Epithelial cell of proximal tubule (primary cell): ENCODE measurements around the gene GOLPH3. TPM values are rescaled to one million over a fixed set of nuclear protein-coding genes. Genes with fewer than 3 reads are reported as not detected.

Experiments used
- DNase-seq: peaks from one replicate; pipeline ENCODE4 v3.0.0-alpha.2; 2011; ENCODE audit warnings: low read depth
- H3K4me3 ChIP-seq: 2 replicates; pipeline ENCODE4 v1.5.1; 2011; ENCODE audit warnings: low read depth, mild to moderate bottlenecking, low read length
- total RNA-seq: library from RNA; depleted of rRNA; stranded (reverse); fragments of >200 nt; gene quantifications from 2 replicates; pipeline ENCODE4 v1.2.3, GENCODE V29; 2015
- TF ChIP-seq, protein P1 (sequence below): conservative IDR thresholded peaks from 2 replicates; pipeline ENCODE4 v1.5.1; 2012; ENCODE audit warnings: low read depth, mild to moderate bottlenecking, low read length

Gene GOLPH3
- total RNA-seq, 1 donor from 2014 or later = 65.0 TPM

DNA sequence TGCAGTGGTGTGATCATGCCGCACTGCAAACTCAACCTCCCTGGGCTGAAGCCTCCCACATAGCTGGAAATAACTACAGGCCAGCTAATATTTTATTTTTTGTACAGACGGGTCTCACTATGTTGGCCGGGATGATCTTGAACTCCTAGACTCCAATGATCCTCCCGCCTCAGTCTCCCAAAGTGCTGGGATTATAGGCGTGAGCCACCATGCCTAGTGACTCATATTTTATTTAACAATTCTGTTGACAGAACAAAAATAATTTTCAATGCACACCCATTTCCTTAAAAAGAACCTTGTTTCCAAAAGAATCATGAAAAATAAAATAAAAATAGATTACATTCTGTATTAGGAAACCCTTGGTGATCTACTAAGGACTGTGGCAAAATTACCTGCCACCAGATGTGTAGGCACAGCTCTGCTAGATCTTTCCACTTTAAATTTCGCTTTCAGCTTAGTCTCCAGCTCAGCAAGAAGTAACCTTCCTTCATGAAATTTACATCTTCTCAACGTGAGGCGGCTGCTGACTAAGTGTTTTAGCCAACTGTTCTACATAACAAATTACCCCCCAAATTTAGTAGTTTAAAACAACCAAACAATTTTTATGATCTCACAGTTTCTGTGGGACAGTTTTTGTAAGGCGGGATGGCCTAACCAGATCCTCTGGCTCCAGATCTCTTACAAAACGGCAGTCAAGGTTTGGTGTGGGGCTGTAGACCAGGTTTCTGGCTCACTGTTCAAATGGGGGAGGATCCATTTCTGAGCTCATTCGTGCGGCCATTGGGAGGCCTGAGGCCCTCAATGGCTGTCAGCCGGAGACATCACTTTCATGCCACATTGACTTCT is 32.6 kb upstream of the GOLPH3 start:
- no peak overlapping the region for H3K4me3 ChIP-seq
- DNase-seq = no peak
- TF ChIP-seq, protein P1, sequence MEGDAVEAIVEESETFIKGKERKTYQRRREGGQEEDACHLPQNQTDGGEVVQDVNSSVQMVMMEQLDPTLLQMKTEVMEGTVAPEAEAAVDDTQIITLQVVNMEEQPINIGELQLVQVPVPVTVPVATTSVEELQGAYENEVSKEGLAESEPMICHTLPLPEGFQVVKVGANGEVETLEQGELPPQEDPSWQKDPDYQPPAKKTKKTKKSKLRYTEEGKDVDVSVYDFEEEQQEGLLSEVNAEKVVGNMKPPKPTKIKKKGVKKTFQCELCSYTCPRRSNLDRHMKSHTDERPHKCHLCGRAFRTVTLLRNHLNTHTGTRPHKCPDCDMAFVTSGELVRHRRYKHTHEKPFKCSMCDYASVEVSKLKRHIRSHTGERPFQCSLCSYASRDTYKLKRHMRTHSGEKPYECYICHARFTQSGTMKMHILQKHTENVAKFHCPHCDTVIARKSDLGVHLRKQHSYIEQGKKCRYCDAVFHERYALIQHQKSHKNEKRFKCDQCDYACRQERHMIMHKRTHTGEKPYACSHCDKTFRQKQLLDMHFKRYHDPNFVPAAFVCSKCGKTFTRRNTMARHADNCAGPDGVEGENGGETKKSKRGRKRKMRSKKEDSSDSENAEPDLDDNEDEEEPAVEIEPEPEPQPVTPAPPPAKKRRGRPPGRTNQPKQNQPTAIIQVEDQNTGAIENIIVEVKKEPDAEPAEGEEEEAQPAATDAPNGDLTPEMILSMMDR = no peak

DNA sequence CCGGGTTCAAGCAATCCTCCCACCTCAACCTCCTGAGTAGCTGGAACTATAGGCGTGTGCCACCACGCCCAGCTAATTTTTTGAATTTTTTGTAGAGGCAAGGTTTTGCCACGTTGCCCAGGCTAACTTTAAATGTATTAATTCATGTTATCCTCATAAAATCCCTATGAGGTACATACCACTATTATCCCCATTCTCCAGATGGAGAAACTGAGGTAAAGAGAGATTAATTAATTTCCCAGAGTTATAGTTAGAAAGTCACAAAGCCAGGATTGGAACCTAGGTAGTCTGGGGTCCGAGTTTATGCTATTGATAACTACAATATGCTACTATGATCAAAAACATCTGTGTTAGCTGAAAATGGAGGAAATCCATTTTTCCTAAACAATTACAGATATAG is 31.9 kb upstream of the GOLPH3 start:
- no peak overlapping the region for H3K4me3 ChIP-seq
- DNase-seq = no peak
- TF ChIP-seq, protein P1 = no peak

DNA sequence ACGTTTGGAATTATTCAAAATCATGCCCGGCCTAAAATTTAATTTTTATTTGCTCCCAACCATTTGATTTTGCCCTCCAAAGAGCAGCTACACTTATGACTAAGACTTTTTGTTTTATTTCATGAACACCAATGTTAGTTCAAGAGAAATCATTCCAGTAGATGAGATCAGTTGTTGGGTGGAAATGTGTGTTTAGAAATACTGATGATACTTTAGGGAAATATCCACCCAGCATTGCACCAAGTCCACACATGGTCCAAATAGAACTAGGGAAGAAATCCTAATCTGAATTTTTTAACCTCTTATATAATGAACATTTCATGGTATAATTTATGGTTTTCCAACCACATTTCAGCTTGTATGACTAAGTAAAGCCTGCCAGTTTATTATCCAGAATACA is 28.3 kb upstream of the GOLPH3 start:
- DNase-seq = no peak
- TF ChIP-seq, protein P1 = no peak
- no peak overlapping the region for H3K4me3 ChIP-seq

DNA sequence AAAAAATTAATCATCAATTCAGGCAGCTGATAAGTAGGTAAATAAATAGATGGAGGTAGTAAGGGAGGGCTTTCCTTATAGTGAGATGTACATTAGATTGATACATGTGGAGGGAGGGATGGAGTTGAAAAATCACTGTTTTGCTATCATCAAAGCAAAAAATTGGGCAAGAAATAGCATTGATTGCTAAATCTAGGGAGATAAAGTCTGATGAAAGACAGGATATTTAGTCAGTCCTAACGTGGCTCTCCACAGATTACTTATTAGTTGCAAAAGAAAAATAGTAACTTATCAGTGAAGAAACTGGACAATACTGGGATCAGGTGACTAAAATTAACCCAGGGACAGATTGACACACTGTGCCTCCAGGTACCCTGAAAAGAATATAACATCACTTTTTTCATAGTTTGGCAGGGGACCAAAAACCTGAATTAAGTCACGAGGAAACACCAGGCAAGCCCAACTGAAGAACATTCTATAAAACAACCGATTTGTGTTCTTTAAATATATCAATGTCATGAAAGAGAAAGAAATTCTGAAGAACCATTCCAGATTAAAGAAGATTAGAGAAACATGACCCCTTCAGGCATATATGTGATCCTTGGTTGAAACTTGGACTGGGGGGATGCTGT is 27.1 kb upstream of the GOLPH3 start:
- DNase-seq = peak; percentile 59
- H3K4me3 ChIP-seq = no peak overlapping the region
- TF ChIP-seq, protein P1 = no peak

DNA sequence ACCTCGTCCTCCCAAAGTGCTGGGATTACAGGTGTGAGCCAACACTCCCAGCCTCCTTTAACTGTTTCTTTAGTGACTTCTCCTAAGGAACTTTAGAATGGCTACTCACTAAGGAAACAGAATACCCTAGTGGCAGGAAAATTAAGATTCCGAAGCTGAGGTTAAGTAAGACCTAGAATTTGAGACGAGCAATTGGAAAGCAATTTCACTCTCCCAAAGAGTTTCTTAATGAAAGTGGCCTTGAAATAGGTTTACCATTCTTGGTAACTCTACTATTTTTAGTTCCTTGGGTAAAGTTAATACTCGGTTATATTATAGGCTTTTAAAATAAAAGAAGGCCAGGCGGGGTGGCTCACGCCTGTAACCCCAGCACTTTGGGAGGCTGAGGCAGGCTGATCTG is 22.9 kb upstream of the GOLPH3 start:
- DNase-seq = no peak
- TF ChIP-seq, protein P1 = no peak

DNA sequence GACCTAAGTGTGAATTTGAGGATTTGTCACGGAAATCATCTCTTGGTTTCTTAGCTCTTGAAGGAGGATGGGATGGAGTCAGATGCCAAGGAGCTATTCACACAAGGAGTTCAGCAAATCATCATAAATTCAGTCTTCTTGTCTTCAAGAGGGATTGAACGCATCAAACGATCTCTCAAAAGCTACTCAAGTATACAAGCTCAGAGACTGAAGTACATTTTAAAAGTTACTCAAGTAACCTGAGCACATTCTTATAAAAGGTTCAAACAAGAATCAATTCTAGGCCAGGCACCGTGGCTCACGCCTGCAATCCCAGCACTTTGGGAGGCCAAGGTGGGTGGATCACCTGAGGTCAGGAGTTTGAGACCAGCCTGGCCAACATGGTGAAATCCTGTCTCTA is 21.1 kb upstream of the GOLPH3 start:
- TF ChIP-seq, protein P1 = no peak
- H3K4me3 ChIP-seq = no peak overlapping the region
- DNase-seq = no peak

More for the DNA sequence above, 22.9 kb upstream of the GOLPH3 start:
- H3K4me3 ChIP-seq = no peak overlapping the region
